NCI-H128 (cell line): ENCODE results near the gene PMM1.
"Not testable (repeated sequence)": the region's sequence is repeated elsewhere in the genome, so short reads cannot be mapped to it uniquely, and the experiment has no call there.

Experiments used
- DNase-seq: peaks from one replicate; lab custom pipeline; 2025; ENCODE audit not compliant: unreplicated experiment; lab: John Stamatoyannopoulos, UW

The PMM1 gene

DNA sequence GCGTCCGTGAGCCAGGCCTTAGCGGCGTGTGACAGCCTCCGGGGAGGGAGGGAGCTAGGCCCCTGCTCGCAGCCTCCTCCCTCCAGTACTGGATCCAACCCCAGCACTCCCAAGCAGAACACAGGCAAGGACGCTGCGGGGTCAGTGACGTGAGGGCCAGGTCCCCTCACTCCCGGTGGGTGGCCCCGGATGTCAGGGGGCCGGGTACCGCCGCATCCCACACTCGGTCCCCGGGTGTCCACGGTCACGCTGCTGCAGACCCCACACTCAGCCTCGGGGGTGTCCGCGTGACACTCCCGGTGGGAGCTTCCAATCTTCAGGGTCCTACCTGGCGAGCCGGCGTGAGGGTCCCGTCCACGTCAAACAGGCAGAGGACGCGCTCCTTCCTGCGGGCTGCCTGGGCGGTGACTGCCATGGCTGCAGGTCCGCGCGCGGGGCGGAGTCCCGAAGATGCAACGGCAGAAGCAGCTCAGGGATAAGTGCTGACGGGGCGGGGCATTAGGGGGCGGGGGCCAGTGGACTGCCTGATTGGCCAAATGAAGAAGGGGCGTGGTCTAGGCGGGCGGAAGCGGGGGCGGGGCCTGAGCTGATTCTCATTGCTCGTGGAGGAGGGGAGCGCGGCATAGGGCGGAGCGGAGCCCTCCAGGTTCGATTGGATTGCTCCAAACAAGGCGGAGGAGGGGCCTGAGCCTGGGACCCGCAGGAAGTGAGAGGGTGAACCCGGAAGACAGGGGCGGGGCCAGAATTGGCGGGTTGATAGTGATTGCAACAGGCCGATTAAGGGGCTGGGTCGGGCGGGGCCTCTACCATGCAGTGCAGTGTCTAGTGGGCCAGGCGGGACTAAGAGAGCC is at the start of gene PMM1:
PMM1 (minus strand) TSS at position 450 of the 851 bp plus-strand sequence; CDS start at position 415, 35 bp downstream.
- DNase-seq, result peak; percentile 96

DNA sequence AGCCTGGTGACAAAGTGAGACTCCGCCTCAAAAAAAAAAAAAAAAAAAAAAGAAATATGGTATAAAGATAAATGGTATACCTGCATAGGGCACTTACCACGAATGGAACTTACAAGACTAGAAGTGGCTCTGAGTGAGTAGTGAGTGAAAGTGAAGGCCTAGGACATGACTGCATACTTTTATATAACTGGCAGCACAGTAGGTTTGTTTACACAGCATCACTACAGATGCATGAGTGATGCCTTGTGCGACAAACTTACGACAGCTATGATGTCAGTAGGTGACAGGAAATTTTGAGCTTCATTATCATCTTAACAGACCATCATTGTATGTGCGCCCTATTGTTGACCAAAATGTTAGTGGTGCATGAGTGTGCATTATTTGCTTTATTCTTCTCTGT is 49.1 kb upstream of the PMM1 start:
- DNase-seq, result no peak

DNA sequence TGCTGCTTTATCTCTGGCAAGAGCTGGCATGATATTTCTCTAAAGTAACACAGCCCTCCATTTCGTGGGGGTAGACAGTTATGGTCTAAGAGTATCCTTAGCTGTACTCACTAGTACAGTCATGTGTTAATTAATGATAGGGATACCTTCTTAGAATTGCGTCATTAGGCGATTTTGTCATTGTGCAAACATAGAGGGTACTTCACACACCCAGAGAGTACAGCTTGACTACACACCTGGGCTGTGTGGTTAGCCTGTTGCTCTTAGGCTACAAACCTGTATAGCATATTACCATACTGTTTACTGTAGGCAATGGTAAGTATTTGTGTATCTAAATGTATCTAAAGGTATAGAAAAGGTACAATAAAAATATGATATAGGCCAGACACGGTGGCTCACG is 48.5 kb upstream of the PMM1 start:
- DNase-seq, result no peak

GRCh38 chr22:41637623-41638022 is 48.0 kb upstream of the PMM1 start:
- DNase-seq, result not testable (repeated sequence)

DNA sequence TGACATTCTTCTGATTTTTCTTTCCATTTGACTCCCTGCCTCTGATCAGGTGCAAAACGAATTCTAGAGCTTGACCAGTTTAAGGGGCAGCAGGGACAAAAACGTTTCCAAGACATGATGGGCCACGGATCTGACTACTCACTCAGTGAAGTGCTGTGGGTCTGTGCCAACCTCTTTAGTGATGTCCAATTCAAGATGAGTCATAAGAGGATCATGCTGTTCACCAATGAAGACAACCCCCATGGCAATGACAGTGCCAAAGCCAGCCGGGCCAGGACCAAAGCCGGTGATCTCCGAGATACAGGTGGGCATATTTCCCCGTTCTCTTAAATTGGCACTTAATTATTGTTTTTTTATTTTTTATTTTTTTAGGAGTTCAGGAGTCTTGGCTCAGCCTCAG is 46.8 kb upstream of the PMM1 start:
- DNase-seq, result no peak

GRCh38 chr22:41634610-41635009 is 45.0 kb upstream of the PMM1 start:
- DNase-seq, result not testable (repeated sequence)

DNA sequence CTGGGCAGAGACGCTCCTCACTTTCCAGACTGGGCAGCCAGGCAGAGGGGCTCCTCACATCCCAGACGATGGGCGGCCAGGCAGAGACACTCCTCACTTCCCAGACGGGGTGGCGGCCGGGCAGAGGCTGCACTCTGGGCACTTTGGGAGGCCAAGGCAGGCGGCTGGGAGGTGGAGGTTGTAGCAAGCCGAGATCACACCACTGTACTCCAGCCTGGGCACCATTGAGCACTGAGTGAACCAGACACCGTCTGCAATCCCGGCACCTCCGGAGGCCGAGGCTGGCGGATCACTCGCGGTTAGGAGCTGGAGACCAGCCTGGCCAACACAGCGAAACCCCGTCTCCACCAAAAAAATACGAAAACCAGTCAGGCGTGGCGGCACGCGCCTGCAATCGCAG is 42.0 kb upstream of the PMM1 start:
- DNase-seq, result not testable (repeated sequence)

DNA sequence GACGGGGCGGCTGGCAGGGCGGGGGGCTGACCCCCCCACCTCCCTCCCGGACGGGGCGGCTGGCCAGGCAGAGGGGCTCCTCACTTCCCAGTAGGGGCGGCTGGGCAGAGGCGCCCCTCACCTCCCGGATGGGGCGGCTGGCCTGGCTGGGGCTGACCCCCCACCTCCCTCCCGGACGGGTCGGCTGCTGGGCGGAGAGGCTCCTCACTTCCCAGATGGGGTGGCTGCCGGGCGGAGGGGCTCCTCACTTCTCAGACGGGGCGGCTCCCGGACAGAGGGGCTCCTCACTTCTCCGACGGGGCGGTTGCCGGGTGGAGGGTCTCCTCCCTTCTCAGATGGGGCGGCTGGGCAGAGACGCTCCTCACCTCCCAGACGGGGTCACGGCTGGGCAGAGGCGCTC is 41.5 kb upstream of the PMM1 start:
- not testable (repeated sequence) for DNase-seq

DNA sequence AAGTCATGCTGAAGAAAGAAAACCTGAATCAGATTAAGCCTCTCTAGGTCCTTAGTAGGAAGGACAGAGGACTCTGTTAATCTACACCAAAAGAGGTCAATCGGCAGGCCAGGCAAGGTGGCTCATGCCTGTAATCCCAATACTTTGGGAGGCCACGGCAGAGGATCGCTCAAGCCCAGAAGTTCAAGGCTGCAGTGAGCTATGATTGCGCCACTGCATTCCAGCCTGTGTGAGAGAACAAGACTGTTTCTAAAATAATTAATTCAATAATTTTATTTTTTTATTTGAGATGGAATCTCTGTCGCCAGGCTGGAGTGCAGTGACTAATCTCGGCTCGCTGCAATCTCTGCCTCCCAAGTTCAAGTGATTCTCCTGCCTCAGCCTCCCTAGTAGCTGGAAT is 35.9 kb upstream of the PMM1 start:
- DNase-seq, result no peak

GRCh38 chr22:41621911-41622179 is 32.2 kb upstream of the PMM1 start:
- no peak for DNase-seq

GRCh38 chr22:41621099-41621910 is 31.7 kb upstream of the PMM1 start, which contains the start of gene XRCC6:
XRCC6 (plus strand) TSS chr22:41621295; CDS start chr22:41622005, 710 bp downstream.
- peak; percentile 90 for DNase-seq

GRCh38 chr22:41620589-41621098 is 31.0 kb upstream of the PMM1 start, which contains the start of gene DESI1:
DESI1 (minus strand) TSS chr22:41621043; CDS start chr22:41620839, 204 bp downstream.
- no peak for DNase-seq

DNA sequence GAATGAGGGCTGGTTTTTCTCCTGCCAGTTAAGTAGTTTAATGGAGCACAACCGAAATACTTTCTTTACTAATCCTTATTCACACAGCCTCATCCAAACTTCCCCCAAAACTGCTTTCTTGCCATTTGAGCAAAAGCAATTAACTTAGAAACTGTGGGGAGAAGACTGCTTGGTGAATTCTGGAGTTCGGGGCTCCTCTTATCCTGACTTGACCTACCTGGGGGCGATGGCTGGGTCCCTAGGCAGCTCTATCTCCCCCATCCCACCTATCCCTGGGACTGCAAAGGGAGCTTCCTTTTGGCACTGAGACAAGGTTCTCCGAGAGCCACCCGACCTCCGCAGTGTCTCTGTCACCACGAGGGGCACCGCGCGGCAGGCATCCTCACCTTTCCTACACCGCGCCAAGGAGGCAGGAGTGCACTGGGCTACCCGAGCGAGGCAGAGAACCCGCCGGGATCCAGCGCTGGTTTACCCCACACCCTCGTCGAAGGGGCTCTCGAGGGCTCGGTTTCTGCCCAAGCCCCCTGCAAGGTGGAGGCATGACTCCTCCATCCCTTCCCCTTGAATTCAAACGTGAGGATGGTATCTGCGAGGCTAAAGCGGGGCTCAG is 30.4 kb upstream of the PMM1 start:
- no peak for DNase-seq

DNA sequence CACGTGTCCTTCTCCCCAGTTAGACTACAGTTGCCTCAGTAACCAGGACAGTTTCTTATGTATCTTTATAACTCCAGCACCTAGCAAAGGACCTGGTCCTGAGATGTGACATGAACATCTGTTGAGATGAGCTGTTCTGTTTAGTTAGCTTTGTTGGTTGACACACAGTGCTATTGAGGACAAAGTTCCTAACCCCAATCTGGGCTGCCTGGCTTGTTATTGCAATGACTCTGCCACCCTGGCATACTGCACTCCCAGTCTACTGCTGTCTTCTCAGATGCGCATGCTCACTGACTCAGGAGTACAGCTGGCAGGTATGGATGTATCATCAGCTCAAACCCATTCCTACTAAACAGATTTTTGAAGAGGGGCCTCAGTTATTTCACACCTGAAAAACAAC is 23.8 kb upstream of the PMM1 start:
- no peak for DNase-seq

DNA sequence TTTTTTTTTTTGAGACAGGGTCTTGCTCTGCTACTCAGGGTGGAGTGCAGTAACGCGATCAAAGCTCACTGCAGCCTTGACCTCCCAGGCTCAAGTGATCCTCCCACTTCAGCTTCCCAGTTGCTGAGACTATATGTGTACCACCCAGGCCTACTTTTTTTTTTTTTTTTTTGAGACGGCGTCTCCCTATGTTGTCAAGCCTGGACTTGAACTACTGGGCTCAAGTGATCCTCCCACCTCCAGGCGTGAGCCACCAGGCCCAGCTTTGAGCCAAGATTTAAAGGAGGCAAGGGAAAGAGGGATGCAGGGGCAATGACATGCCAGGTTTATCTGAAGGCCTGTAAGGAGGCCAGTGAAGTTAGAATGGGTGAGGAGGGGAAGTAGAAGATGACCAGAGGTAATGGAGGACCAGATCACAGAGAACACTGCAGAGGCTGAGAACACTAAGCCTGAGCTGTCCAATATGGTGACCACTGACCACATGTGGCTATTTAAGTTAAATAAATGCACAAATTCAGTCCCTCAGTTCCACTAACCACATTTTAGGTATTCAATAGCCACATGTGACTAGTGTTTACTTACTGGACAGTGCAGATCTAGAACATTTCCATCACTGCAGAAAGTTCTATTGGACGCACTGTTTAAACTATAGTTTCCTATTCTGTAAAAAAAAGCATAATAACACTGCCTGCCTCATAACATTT is 23.1 kb upstream of the PMM1 start:
- no peak for DNase-seq

GRCh38 chr22:41608386-41608785 is 18.7 kb upstream of the PMM1 start:
- DNase-seq, result no peak

GRCh38 chr22:41603873-41604332 is 14.3 kb upstream of the PMM1 start:
- no peak for DNase-seq

DNA sequence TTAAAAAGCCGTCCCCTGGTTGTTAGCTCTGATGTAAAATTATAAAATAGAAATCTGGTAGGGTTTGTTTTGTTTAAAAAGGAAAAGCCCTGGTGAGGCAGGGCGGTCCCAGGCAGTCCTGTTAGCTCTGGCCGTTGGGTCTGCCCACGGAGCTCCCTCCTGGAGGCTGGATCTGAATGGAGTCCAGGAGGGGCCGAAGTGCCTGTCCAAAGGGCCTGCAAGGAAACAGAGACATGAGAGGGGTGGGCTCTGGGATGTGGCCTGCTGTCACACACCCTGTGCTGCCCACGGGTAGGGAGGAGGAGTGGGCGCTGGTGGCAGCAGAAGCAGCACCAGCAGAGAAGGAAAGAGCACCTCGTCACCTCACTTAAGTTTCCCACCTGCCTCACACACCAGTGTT is 11.3 kb upstream of the PMM1 start:
- no peak for DNase-seq

GRCh38 chr22:41598891-41599635 is 9.4 kb upstream of the PMM1 start:
- no peak for DNase-seq

GRCh38 chr22:41598081-41598480 is 8.4 kb upstream of the PMM1 start:
- no peak for DNase-seq
